K562 (cell line): Measurements from ENCODE around the gene GADD45G. TPM values are rescaled to one million over a fixed set of nuclear protein-coding genes. Genes with fewer than 3 reads are reported as not detected.

Experiments
- ATAC-seq: fragments of 200-7000 bp; cut with Tn5 transposase; 3 replicates; pipeline ENCODE4 v1.9.1; 2020; ENCODE audit warnings: moderate library complexity
- BruUV-seq: library from RNA; stranded (reverse); fragments of 400-500 nt; replicated peaks from 2 replicates; lab custom pipeline; 2021; lab: Mats Ljungman, UMichigan
- CTCF ChIA-PET: fragments of 300-600 bp; formaldehyde crosslinking; extraction: SDS; loops from one replicate; lab custom pipeline; 2021; ENCODE audit warnings: low intra/inter-chr PET ratio; lab: Yijun Ruan, JAX
- POLR2A ChIA-PET: fragments of 300-600, 350-650 bp; sonication (Branson Sonifier 250); formaldehyde crosslinking; extraction: SDS; loops from one replicate; lab custom pipeline; 2021; ENCODE audit warnings: antibody characterized with exemption, inconsistent platforms; lab: Yijun Ruan, JAX
- DNase-seq, 4 experiments: peaks; one replicate each; pipeline versions ENCODE4 v3.0.0 to v3.0.0-alpha.2; 2011 to 2018; ENCODE audit warnings: low spot score in 3 of 4, mixed read lengths in 3 of 4; ENCODE audit errors: extremely low read depth in 1 of 4
- FAIRE-seq: peaks from 2 replicates; lab custom pipeline; 2011; peaks lifted over from hg19 to GRCh38; lab: Jason Lieb, UNC
- H2AFZ ChIP-seq: 2 replicates; pipeline ENCODE4 v1.6.0; 2011; ENCODE audit warnings: low read depth, low read length, control low read depth, inconsistent platforms
- H3K27ac ChIP-seq: fragments of 200-600 bp; 3 replicates; pipeline ENCODE4 v1.8.0; 2011; ENCODE audit warnings: low read depth, mild to moderate bottlenecking, control low read depth, inconsistent platforms, low read length, moderate library complexity, mixed read lengths; ENCODE audit errors: extremely low read depth
- H3K27me3 ChIP-seq, 2 experiments: fragments of 300-600 bp in 1 of 2; 2 replicates in 1 of 2; 3 replicates in 1 of 2; pipeline versions ENCODE4 v1.6.0 to v1.8.0; 2011; ENCODE audit warnings: inconsistent platforms in 2 of 2, low read length in 2 of 2, mild to moderate bottlenecking in 1 of 2, mixed read lengths in 1 of 2, moderate library complexity in 1 of 2; ENCODE audit not compliant: control insufficient read depth in 2 of 2, insufficient read depth in 2 of 2
- H3K36me3 ChIP-seq: fragments of 300-600 bp; 3 replicates; pipeline ENCODE4 v1.8.0; 2011; ENCODE audit warnings: mild to moderate bottlenecking, low read length, inconsistent platforms; ENCODE audit not compliant: control insufficient read depth, insufficient read depth
- H3K4me1 ChIP-seq, 2 experiments: fragments of 200-600 bp in 1 of 2; replicated peaks in 1 of 2; 2 replicates in 1 of 2; 3 replicates in 1 of 2; pipeline versions ENCODE4 v1.5.1 to v1.8.0; 2011; ENCODE audit warnings: inconsistent platforms in 2 of 2, low read length in 2 of 2, mild to moderate bottlenecking in 1 of 2, mixed read lengths in 1 of 2, moderate library complexity in 1 of 2; ENCODE audit not compliant: control insufficient read depth in 2 of 2, insufficient read depth in 2 of 2
- H3K4me2 ChIP-seq: 2 replicates; pipeline ENCODE4 v1.6.1; 2011; ENCODE audit warnings: low read length, control low read depth, inconsistent platforms, mixed read lengths; ENCODE audit not compliant: insufficient read depth
- H3K4me3 ChIP-seq: fragments of 200-600 bp; sonication (generic), shearing (Covaris generic); 2 replicates; pipeline ENCODE4 v1.5.1; 2016; ENCODE audit warnings: control low read depth, inconsistent platforms
- H3K79me2 ChIP-seq: fragments of 200-600 bp; 3 replicates; pipeline ENCODE4 v1.8.0; 2011; ENCODE audit warnings: low read length, inconsistent platforms; ENCODE audit not compliant: control insufficient read depth, insufficient read depth
- H3K9ac ChIP-seq, 2 experiments: 2 replicates each; pipeline versions ENCODE4 v1.6.0 to v1.6.1; 2011; ENCODE audit warnings: low read depth in 2 of 2, low read length in 2 of 2, control low read depth in 1 of 2, inconsistent platforms in 1 of 2, mild to moderate bottlenecking in 1 of 2, mixed read lengths in 1 of 2; ENCODE audit not compliant: insufficient read depth in 1 of 2
- H3K9me1 ChIP-seq: one replicate; pipeline ENCODE4 v1.6.0; 2011; ENCODE audit warnings: inconsistent platforms, mild to moderate bottlenecking, low read length, moderate library complexity; ENCODE audit not compliant: control insufficient read depth, insufficient read depth
- H3K9me3 ChIP-seq: replicated peaks from 2 replicates; pipeline ENCODE4 v1.5.1; 2011; ENCODE audit warnings: low read depth, low read length, inconsistent platforms; ENCODE audit not compliant: control insufficient read depth, insufficient read depth
- H4K20me1 ChIP-seq: replicated peaks from 2 replicates; pipeline ENCODE4 v1.6.1; 2011; ENCODE audit warnings: low read length, inconsistent platforms, mixed read lengths; ENCODE audit not compliant: control insufficient read depth, insufficient read depth
- ATF1 ChIP-seq, 2 experiments: fragments of 450-650 bp in 1 of 2; IDR thresholded peaks; 2 replicates each; pipeline ENCODE4 v1.6.1; 2016; ENCODE audit warnings: missing compliant biosample characterization in 1 of 2, missing genetic modification characterization in 1 of 2
- ATF7 ChIP-seq: fragments of 450-650 bp; IDR thresholded peaks from 2 replicates; pipeline ENCODE4 v1.7.1; 2014; ENCODE audit warnings: mild to moderate bottlenecking, moderate library complexity
- CREBBP ChIP-seq: IDR thresholded peaks from one replicate; pipeline ENCODE4 v1.6.1; 2012; ENCODE audit warnings: low read depth, mild to moderate bottlenecking, control low read depth, inconsistent platforms, low read length
- ELF1 ChIP-seq: fragments of 200-800 bp; sonication (Bioruptor generic); IDR thresholded peaks from 2 replicates; pipeline ENCODE4 v1.6.1; 2016; ENCODE audit warnings: missing genetic modification characterization, missing compliant biosample characterization
- FOXA1 ChIP-seq: fragments of 450-650 bp; IDR thresholded peaks from 2 replicates; pipeline ENCODE4 v1.6.1; 2016; ENCODE audit warnings: mild to moderate bottlenecking, borderline replicate concordance
- HNRNPL ChIP-seq: fragments of 200-400 bp; formaldehyde crosslinking; IDR thresholded peaks from 2 replicates; pipeline ENCODE4 v1.6.1; 2017; ENCODE audit warnings: low read depth, mild to moderate bottlenecking, low read length
- MEIS2 ChIP-seq: fragments of 450-650 bp; IDR thresholded peaks from 2 replicates; pipeline ENCODE4 v1.6.1; 2014; ENCODE audit warnings: mild to moderate bottlenecking; ENCODE audit not compliant: partially characterized antibody
- MITF ChIP-seq: IDR thresholded peaks from 2 replicates; pipeline ENCODE4 v1.6.1; 2014; ENCODE audit warnings: antibody characterized with exemption
- NONO ChIP-seq, 2 experiments: fragments of 200-400 bp in 1 of 2; fragments of 450-650 bp in 1 of 2; formaldehyde crosslinking in 1 of 2; IDR thresholded peaks; 2 replicates each; pipeline ENCODE4 v1.6.1; 2017; ENCODE audit warnings: low read depth in 2 of 2, mild to moderate bottlenecking in 2 of 2, moderate library complexity in 2 of 2, low read length in 1 of 2
- OTX1 ChIP-seq: fragments of 450-650 bp; formaldehyde crosslinking; IDR thresholded peaks from 2 replicates; pipeline ENCODE4 v1.4.0; 2022; ENCODE audit warnings: mild to moderate bottlenecking
- ZBTB1 ChIP-seq: sonication (generic); formaldehyde crosslinking; IDR thresholded peaks from 2 replicates; pipeline ENCODE4 v1.8.1; 2023; ENCODE audit warnings: missing genetic modification reagents, low read depth, mild to moderate bottlenecking, borderline replicate concordance
- ZC3H11A ChIP-seq: IDR thresholded peaks from 2 replicates; pipeline ENCODE4 v1.6.1; 2012; ENCODE audit warnings: low read depth, low read length, improper control_type of control experiment
- ZNF239 ChIP-seq: fragments of 250-450 bp; sonication (Bioruptor Pico); IDR thresholded peaks from 2 replicates; pipeline ENCODE4 v1.4.0; 2020; ENCODE audit warnings: mild to moderate bottlenecking
- ZNF253 ChIP-seq: fragments of 250-450 bp; sonication (Bioruptor Pico); conservative IDR thresholded peaks from 2 replicates; pipeline ENCODE4 v1.6.1; 2021; ENCODE audit warnings: mild to moderate bottlenecking
- WGBS: fragments of 100-300 bp; shearing (Covaris generic); methylation state at CpG from one replicate; pipeline ENCODE4 v1.1.6; 2016; ENCODE audit warnings: low coverage, mixed read lengths; ENCODE audit not compliant: insufficient coverage; ENCODE audit errors: missing lambda C conversion rate; 5-methylcytosine and 5-hydroxymethylcytosine counted together
- in situ Hi-C: fragments of 300-500 bp; cut with MboI; formaldehyde crosslinking; loops from 4 replicates; pipeline ENCODE4 v1.15.0; 2018; ENCODE audit warnings: inconsistent platforms, mixed read lengths
- intact Hi-C: fragments of 100-400 bp; cut with micrococcal nuclease; formaldehyde crosslinking; loops from 2 replicates; pipeline ENCODE4 v1.14.2; 2022
- polyA plus RNA-seq, 8 experiments: library from polyadenylated mRNA; depleted of rRNA in 4 of 8; stranded (reverse) in 5 of 8; unstranded in 3 of 8; fragments of >200 nt; fragmentation: Nextera tagmentation in 2 of 8; fragmentation: Illumina TruSeq in 1 of 8; extraction: Ambion mirVana in 2 of 8; extraction: Trizol in 1 of 8; gene quantifications; 2 replicates each; pipeline versions ENCODE4 v1.2.1 to v1.2.3, GENCODE V29; 2011 to 2014; ENCODE audit warnings: inconsistent platforms in 1 of 8, missing spikeins in 1 of 8
- total RNA-seq, 7 experiments: library from RNA; depleted of rRNA in 6 of 7; stranded (reverse); fragments of >200 nt in 6 of 7; fragmentation: Illumina TruSeq in 2 of 7; extraction: Trizol in 2 of 7; gene quantifications; 2 replicates each; pipeline versions ENCODE4 v1.2.1 to v1.2.3, GENCODE V29; 2011 to 2021; ENCODE audit warnings: low replicate concordance in 1 of 7

GADD45G gene
- total and polyA plus RNA-seq, 9 of the 15 experiments (the other 6 are each of a cell fraction or from before 2014, with no cell fraction given), result 0.20 to 0.34 TPM; not detected in 7

GRCh38 chr9:89639367-89639795 lies 34.6 kb downstream of the GADD45G start (continued):
- no peak for TF ChIP-seq ZNF239 (CRISPR knock-in tag)
- TF ChIP-seq HNRNPL, result no peak
- no peak for TF ChIP-seq OTX1 (CRISPR knock-in tag)
- no peak for TF ChIP-seq MITF
- TF ChIP-seq ZNF253 (CRISPR knock-in tag), result no peak
- TF ChIP-seq NONO (IDR thresholded peaks at IDR 0.05; ENCODE audit: low read depth in 2 of 2, low read length in 1 of 2), result no peak
- TF ChIP-seq MEIS2, result no peak
- no peak for TF ChIP-seq ELF1 (tag)
- no peak for TF ChIP-seq ATF7
- TF ChIP-seq ZBTB1, result no peak

- Histone ChIP-seq H3K27ac (no peak overlapping the region), H3K36me3 (no peaks in the 10 kb centered on the region), H3K4me2 (no peak overlapping the region), H3K27me3 (peaks cover 0 to 33% of the 10 kb centered on the region in 2 experiments; a peak in 2 of 5 replicates), H3K9me1 (no peaks in the 10 kb centered on the region), H3K9ac (no peak overlapping the region), H2AFZ (no peak overlapping the region), H3K79me2 (no peaks in the 10 kb centered on the region), H3K4me3 (no peak overlapping the region), H3K9me3 (no peaks in the 10 kb centered on the region), H4K20me1 (no peaks in the 10 kb centered on the region), H3K4me1 (no peaks in the 10 kb centered on the region; a peak in 1 of 5 replicates)
- CTCF ChIA-PET, result no interaction called here
- ATAC-seq, result no peak
- WGBS, result 0% methylated on average over 3 of the region's 5 CpGs
- no peak for DNase-seq
- no peak for TF ChIP-seq CREBBP
- TF ChIP-seq ZC3H11A, result no peak
- TF ChIP-seq ATF1 (CRISPR knock-in tag; IDR thresholded peaks at IDR 0.05), result no peak
- TF ChIP-seq ATF1 (tag; IDR thresholded peaks at IDR 0.05), result no peak
- no peak for TF ChIP-seq FOXA1
- POLR2A ChIA-PET, result interaction anchor here (0.7 kb wide), 1 partner anchor 43 kb away, joined by 3 read pairs; no protein-coding TSS in a partner anchor
- in situ Hi-C loops, result no loop called here
- intact Hi-C loops, result no loop called here
- no TSS peak for BruUV-seq
- no peak for FAIRE-seq
Observed at GRCh38 chr9:89639961-89640360, 35.1 kb downstream of the GADD45G start.
